Right lobe of liver (tissue), 6 donors: ENCODE results near the gene AREL1. TPM values are rescaled to one million over a fixed set of nuclear protein-coding genes. Genes with fewer than 3 reads are reported as not detected.
A peak's percentile ranks its signal among the peaks of the same experiment; 100 is the strongest.

ENCODE experiments used
- ATAC-seq, 4 donors: fragments of 200-7000 bp; cut with Tn5 transposase; one replicate each; pipeline ENCODE4 v1.9.1; 2020; ENCODE audit warnings: mild to moderate bottlenecking in 4 of 4, moderate library complexity in 4 of 4
- DNase-seq, 3 donors: peaks; one replicate each; pipeline ENCODE4 v3.0.0-alpha.2; 2020
- H3K27ac ChIP-seq, 3 donors: fragments of 200-600 bp; one replicate each; pipeline ENCODE4 v1.8.0; 2022
- H3K27me3 ChIP-seq, 2 donors: fragments of 200-600 bp; one replicate each; pipeline ENCODE4 v1.8.0; 2022
- H3K36me3 ChIP-seq, 4 donors: fragments of 200-600 bp; sonication (generic) in 1 of 4; one replicate each; pipeline versions ENCODE4 v1.5.1 to v1.8.0; 2017 to 2022; ENCODE audit warnings: control low read depth in 1 of 4
- H3K4me1 ChIP-seq, 4 donors: fragments of 200-600 bp; sonication (generic) in 1 of 4; one replicate each; pipeline versions ENCODE4 v1.5.1 to v1.8.0; 2017 to 2022; ENCODE audit warnings: control low read depth in 1 of 4
- H3K4me3 ChIP-seq, 3 donors: fragments of 200-600 bp; one replicate each; pipeline ENCODE4 v1.8.0; 2022
- H3K9me3 ChIP-seq, 4 donors: fragments of 200-600 bp; sonication (generic) in 1 of 4; one replicate each; pipeline versions ENCODE4 v1.5.1 to v1.8.0; 2017 to 2022; ENCODE audit warnings: control low read depth in 1 of 4
- CTCF ChIP-seq, 4 donors: fragments of 200-600 bp in 3 of 4; fragments of 450-650 bp in 1 of 4; IDR thresholded peaks; one replicate each; pipeline versions ENCODE4 v1.5.1 to v1.8.0; 2016 to 2022; ENCODE audit warnings: antibody characterized with exemption in 4 of 4, mild to moderate bottlenecking in 2 of 4
- POLR2A ChIP-seq: fragments of 450-650 bp; IDR thresholded peaks from one replicate; pipeline ENCODE4 v1.6.1; 2017; ENCODE audit warnings: antibody characterized with exemption, mild to moderate bottlenecking
- WGBS: methylation state at CpG from one replicate; pipeline ENCODE4 v1.1.6; 2018; ENCODE audit warnings: low coverage, low lambda C conversion rate; ENCODE audit not compliant: insufficient coverage; ENCODE audit errors: missing lambda C conversion rate; 5-methylcytosine and 5-hydroxymethylcytosine counted together
- intact Hi-C, 2 donors: fragments of 100-400 bp; cut with DNase I; formaldehyde crosslinking; loops; one replicate each; pipeline versions ENCODE4 v1.11.2 to v1.14.1; 2022
- total RNA-seq, 6 experiments: library from RNA; depleted of rRNA in 2 of 6; stranded (reverse); fragments of >200 nt in 2 of 6; fragmentation: NEBNext Ultra II Directional in 3 of 6; extraction: Animal tissue kit (Norgen Biotek cat#: 25700) in 3 of 6; gene quantifications; one replicate each; pipeline versions ENCODE4 v1.1.0 to v1.2.4, GENCODE V29; 2016 to 2023
- donor health status: DM: no; HTN: yes; CAD: no.
- donor health status: DM: no; HTN: no; CAD: no.
- donor health status: DM: no; HTN: no; CAD: no.
- donor health status: DM: no; HTN: yes; CAD: no.
- donor health status: DM: no; HTN: yes; CAD: no.

AREL1 gene
- total RNA-seq, 6 experiments from 2014 or later: 12.7 to 17.9 (median 15.9) TPM

GRCh38 chr14:74628418-74628817, 84.5 kb downstream of the AREL1 start:
- no peak overlapping the region for H3K4me3 ChIP-seq
- H3K9me3 ChIP-seq: no peaks in the 10 kb centered on the region
- DNase-seq (no peak), ATAC-seq (peak; percentile 60 to 75 (median 68))
- intact Hi-C loops: no loop called here
- no peaks in the 10 kb centered on the region for H3K36me3 ChIP-seq
- H3K27me3 ChIP-seq: no peaks in the 10 kb centered on the region
- TF ChIP-seq CTCF (IDR thresholded peaks at IDR 0.05): no peak
- TF ChIP-seq POLR2A: no peak
- no peak overlapping the region for H3K27ac ChIP-seq
- 61% methylated on average over 4 of the region's 5 CpGs for WGBS
- H3K4me1 ChIP-seq: no peaks in the 10 kb centered on the region

GRCh38 chr14:74627076-74627475, 85.8 kb downstream of the AREL1 start:
- TF ChIP-seq CTCF (IDR thresholded peaks at IDR 0.05) (no peak), POLR2A (no peak)
- H3K9me3 ChIP-seq: no peaks in the 10 kb centered on the region
- intact Hi-C loops: no loop called here
- H3K36me3 ChIP-seq: no peaks in the 10 kb centered on the region
- H3K4me1 ChIP-seq: no peaks in the 10 kb centered on the region
- DNase-seq (no peak), ATAC-seq (peak in 1 of 4 donors; percentile 19)
- H3K27ac ChIP-seq: no peak overlapping the region
- H3K27me3 ChIP-seq: no peaks in the 10 kb centered on the region
- 33% methylated on average over 4 of the region's 8 CpGs for WGBS
- no peak overlapping the region for H3K4me3 ChIP-seq

- Histone ChIP-seq H3K4me3 (no peak overlapping the region), H3K27me3 (no peaks in the 10 kb centered on the region), H3K4me1 (peaks cover 0 to 17% (median 8%) of the 10 kb centered on the region in 4 donors), H3K36me3 (no peaks in the 10 kb centered on the region), H3K9me3 (no peaks in the 10 kb centered on the region), H3K27ac (no peak overlapping the region)
- intact Hi-C loops: no loop called here
- WGBS: 77% methylated on average over 5 of the region's 5 CpGs
- DNase-seq (no peak), ATAC-seq (no peak)
- no peak for TF ChIP-seq POLR2A
- no peak for TF ChIP-seq CTCF (IDR thresholded peaks at IDR 0.05)
Measured at GRCh38 chr14:74622257-74622656, 90.6 kb downstream of the AREL1 start.

- H3K4me3 ChIP-seq: no peak overlapping the region
- H3K36me3 ChIP-seq: no peaks in the 10 kb centered on the region
- peaks cover 0 to 17% (median 8%) of the 10 kb centered on the region in 4 donors for H3K4me1 ChIP-seq
- intact Hi-C loops: no loop called here
- ATAC-seq (no peak), DNase-seq (no peak)
- H3K27me3 ChIP-seq: no peaks in the 10 kb centered on the region
- no peak for TF ChIP-seq CTCF (IDR thresholded peaks at IDR 0.05)
- no peak for TF ChIP-seq POLR2A
- H3K27ac ChIP-seq: no peak overlapping the region
- 46% methylated on average over 4 of the region's 6 CpGs for WGBS
- H3K9me3 ChIP-seq: no peaks in the 10 kb centered on the region
Measured at GRCh38 chr14:74621556-74621955, 91.3 kb downstream of the AREL1 start.

- DNase-seq (no peak), ATAC-seq (no peak)
- peaks cover 0 to 17% (median 8%) of the 10 kb centered on the region in 4 donors for H3K4me1 ChIP-seq
- WGBS: 95% methylated on average over 3 of the region's 3 CpGs
- no peak for TF ChIP-seq CTCF (IDR thresholded peaks at IDR 0.05)
- no peak for TF ChIP-seq POLR2A
- H3K9me3 ChIP-seq: no peaks in the 10 kb centered on the region
- no peak overlapping the region for H3K27ac ChIP-seq
- intact Hi-C loops: no loop called here
- H3K4me3 ChIP-seq: no peak overlapping the region
- no peaks in the 10 kb centered on the region for H3K36me3 ChIP-seq
- no peaks in the 10 kb centered on the region for H3K27me3 ChIP-seq
Measured at GRCh38 chr14:74620923-74621322, 92.0 kb downstream of the AREL1 start.
